Measurements from ENCODE around the gene PACRG.

DNA sequence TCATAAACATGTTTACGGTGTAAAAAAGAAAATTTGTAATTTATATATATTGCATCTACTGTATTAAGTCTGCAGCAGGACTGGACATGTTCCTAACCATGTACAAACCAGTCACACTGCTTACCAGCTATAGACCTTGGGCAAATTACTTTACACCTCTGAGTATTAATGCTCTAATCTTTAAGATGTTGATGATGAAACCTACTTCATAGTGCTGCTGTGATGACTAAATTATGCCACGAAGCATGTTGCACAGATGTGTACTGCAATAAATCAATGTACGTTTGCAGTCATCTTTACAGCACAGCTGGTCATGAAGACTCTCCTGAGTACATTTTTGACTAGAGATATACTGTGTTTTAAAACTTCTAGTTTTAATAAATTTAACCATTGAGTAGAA lies 42.8 kb upstream of the PACRG start:
- TF ChIP-seq, protein P1, sequence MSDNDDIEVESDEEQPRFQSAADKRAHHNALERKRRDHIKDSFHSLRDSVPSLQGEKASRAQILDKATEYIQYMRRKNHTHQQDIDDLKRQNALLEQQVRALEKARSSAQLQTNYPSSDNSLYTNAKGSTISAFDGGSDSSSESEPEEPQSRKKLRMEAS (IDR thresholded peaks at IDR 0.05) = no peak
- TF ChIP-seq GABPA (IDR thresholded peaks at IDR 0.05 in 1 of 2, conservative IDR thresholded peaks at IDR 0.05 in 1 of 2) (no peak), CTCF (IDR thresholded peaks at IDR 0.05; ENCODE audit: low read depth, low read length, missing input control) (no peak), SP1 (IDR thresholded peaks at IDR 0.05) (no peak), ATF3 (IDR thresholded peaks at IDR 0.05) (no peak), YY1 (IDR thresholded peaks at IDR 0.05) (no peak), REST (IDR thresholded peaks at IDR 0.05) (no peak), RXRA (IDR thresholded peaks at IDR 0.05) (no peak), ZBTB33 (IDR thresholded peaks at IDR 0.05) (no peak), RAD21 (IDR thresholded peaks at IDR 0.05) (no peak), FOXA2 (IDR thresholded peaks at IDR 0.05) (no peak)
